ENCODE results near the gene HOXC11. TPM values are rescaled to one million over a fixed set of nuclear protein-coding genes. Genes with fewer than 3 reads are reported as not detected.

The HOXC11 gene
- total RNA-seq, 4 donors from 2014 or later, result 3.1 to 3.7 (median 3.5) TPM

- Histone ChIP-seq H3K4me3 (no peak overlapping the region), H3K36me3 (no peaks in the 10 kb centered on the region), H3K9me3 (no peaks in the 10 kb centered on the region), H3K27me3 (peaks cover 97% of the 10 kb centered on the region), H3K27ac (no peak overlapping the region), H3K4me1 (peaks cover 10% of the 10 kb centered on the region)
- no peak for DNase-seq (ENCODE audit: low spot score in 2 of 2)
- TF ChIP-seq POLR2AphosphoS5 (IDR thresholded peaks at IDR 0.05), result no peak
- no peak for TF ChIP-seq EP300 (IDR thresholded peaks at IDR 0.05)
- TF ChIP-seq CTCF (IDR thresholded peaks at IDR 0.05), result no peak
- TF ChIP-seq POLR2A (IDR thresholded peaks at IDR 0.05), result no peak
- 46% methylated on average over 4 of the region's 4 CpGs for WGBS
Observed at GRCh38 chr12:53929527-53929926, 43.4 kb upstream of the HOXC11 start.

- 24% methylated on average over 30 of the region's 30 CpGs for WGBS
Observed at GRCh38 chr12:53930591-53931255, 42.2 kb upstream of the HOXC11 start.

GRCh38 chr12:53931844-53932581, 40.9 kb upstream of the HOXC11 start:
- no peak overlapping the region for H3K4me3 ChIP-seq
- H3K36me3 ChIP-seq, result no peaks in the 10 kb centered on the region
- H3K9me3 ChIP-seq, result no peaks in the 10 kb centered on the region
- TF ChIP-seq POLR2A (IDR thresholded peaks at IDR 0.05) (no peak), CTCF (IDR thresholded peaks at IDR 0.05) (no peak), EP300 (IDR thresholded peaks at IDR 0.05) (no peak), POLR2AphosphoS5 (IDR thresholded peaks at IDR 0.05) (no peak)
- WGBS, result 74% methylated on average over 4 of the region's 4 CpGs
- DNase-seq (ENCODE audit: low spot score in 2 of 2), result no peak
- peaks cover 16% of the 10 kb centered on the region for H3K4me1 ChIP-seq
- H3K27ac ChIP-seq, result no peak overlapping the region
- peaks cover 99% of the 10 kb centered on the region for H3K27me3 ChIP-seq

More at GRCh38 chr12:53930591-53931255, 42.2 kb upstream of the HOXC11 start:
- H3K4me3 ChIP-seq, result peak overlapping the region; percentile 9
- peaks cover 14% of the 10 kb centered on the region for H3K4me1 ChIP-seq
- TF ChIP-seq POLR2A (IDR thresholded peaks at IDR 0.05) (no peak), CTCF (IDR thresholded peaks at IDR 0.05) (no peak), POLR2AphosphoS5 (IDR thresholded peaks at IDR 0.05) (no peak), EP300 (IDR thresholded peaks at IDR 0.05) (no peak)
- no peak for DNase-seq (ENCODE audit: low spot score in 2 of 2)
- no peak overlapping the region for H3K27ac ChIP-seq
- no peaks in the 10 kb centered on the region for H3K36me3 ChIP-seq
- H3K9me3 ChIP-seq, result no peaks in the 10 kb centered on the region
- H3K27me3 ChIP-seq, result peaks cover 99% of the 10 kb centered on the region

GRCh38 chr12:53932915-53933314, 40.0 kb upstream of the HOXC11 start:
- TF ChIP-seq POLR2A (IDR thresholded peaks at IDR 0.05) (no peak), CTCF (IDR thresholded peaks at IDR 0.05) (no peak), EP300 (IDR thresholded peaks at IDR 0.05) (no peak)
- 74% methylated on average over 4 of the region's 4 CpGs for WGBS
- DNase-seq (ENCODE audit: low spot score in 2 of 2), result no peak
- Histone ChIP-seq H3K4me1 (peaks cover 14% of the 10 kb centered on the region), H3K4me3 (no peak overlapping the region), H3K36me3 (no peaks in the 10 kb centered on the region), H3K27ac (no peak overlapping the region), H3K9me3 (no peaks in the 10 kb centered on the region), H3K27me3 (peaks cover 100% of the 10 kb centered on the region)
